NCI-H446 (cell line): ENCODE data around the gene COL9A1.

Experiments
- DNase-seq, 2 experiments: peaks; one replicate each; lab custom pipeline; 2025; lab: John Stamatoyannopoulos, UW

The COL9A1 gene

GRCh38 chr6:70172252-70172651, 130.6 kb downstream of the COL9A1 start:
- DNase-seq: no peak

- no peak for DNase-seq
These were observed 131.6 kb downstream of the COL9A1 start for GRCh38 chr6:70171236-70171635.

- DNase-seq: no peak
These were observed 134.1 kb downstream of the COL9A1 start for GRCh38 chr6:70168681-70169377.
